Gastrocnemius medialis (tissue), 4 donors: Measurements from ENCODE around the gene XYLT1. TPM values are rescaled to one million over a fixed set of nuclear protein-coding genes. Genes with fewer than 3 reads are reported as not detected.

ENCODE experiments used
- ATAC-seq, 2 donors: fragments of 150-250 bp; one replicate each; pipeline ENCODE4 v1.9.1; 2016
- DNase-seq, 2 donors: peaks; one replicate each; pipeline ENCODE4 v3.0.0-alpha.2; 2019
- H3K27ac ChIP-seq, 4 donors: fragments of 200-600 bp; sonication (generic); 1 replicate in 1 of 4; 2 replicates in 3 of 4; pipeline ENCODE4 v1.5.1; 2016 to 2018; ENCODE audit warnings: mild to moderate bottlenecking in 2 of 4, moderate library complexity in 1 of 4
- H3K27me3 ChIP-seq, 3 donors: fragments of 200-600 bp; sonication (generic) in 2 of 3; 1 replicate in 1 of 3; 2 replicates in 2 of 3; pipeline versions ENCODE4 v1.5.1 to v1.6.0; 2016 to 2019; ENCODE audit warnings: mild to moderate bottlenecking in 1 of 3, moderate library complexity in 1 of 3
- H3K36me3 ChIP-seq, 2 donors: fragments of 200-600 bp; sonication (generic) in 1 of 2; one replicate each; pipeline ENCODE4 v1.5.1; 2017 to 2018
- H3K4me1 ChIP-seq, 2 donors: fragments of 200-600 bp; sonication (generic) in 1 of 2; one replicate each; pipeline ENCODE4 v1.5.1; 2016 to 2017; ENCODE audit warnings: mild to moderate bottlenecking in 2 of 2
- H3K4me3 ChIP-seq, 4 donors: fragments of 200-600 bp; sonication (generic) in 3 of 4; 1 replicate in 1 of 4; 2 replicates in 3 of 4; pipeline ENCODE4 v1.5.1; 2016 to 2019; ENCODE audit warnings: mild to moderate bottlenecking in 2 of 4
- H3K9me3 ChIP-seq, 3 donors: fragments of 200-600 bp; sonication (generic) in 2 of 3; 1 replicate in 1 of 3; 2 replicates in 2 of 3; pipeline ENCODE4 v1.5.1; 2016 to 2019
- CTCF ChIP-seq, 5 experiments: fragments of 450-650 bp in 3 of 5; fragments of 200-600 bp in 2 of 5; sonication (generic) in 2 of 5; IDR thresholded peaks in 4 of 5; conservative IDR thresholded peaks in 1 of 5; 1 replicate in 4 of 5; 2 replicates in 1 of 5; pipeline ENCODE4 v1.5.1; 2016 to 2019; ENCODE audit warnings: antibody characterized with exemption in 5 of 5, mild to moderate bottlenecking in 3 of 5, moderate library complexity in 3 of 5
- POLR2A ChIP-seq, 2 donors: fragments of 450-650 bp; IDR thresholded peaks; one replicate each; pipeline ENCODE4 v1.6.1; 2017; ENCODE audit warnings: antibody characterized with exemption in 2 of 2, mild to moderate bottlenecking in 2 of 2, moderate library complexity in 2 of 2
- in situ Hi-C, 4 donors: fragments of 200-750 bp; cut with MboI; loops; one replicate each; pipeline versions ENCODE4 v1.15.0 to v1.8.0; 2017; ENCODE audit warnings: low sequenced_read_pairs in 4 of 4
- intact Hi-C: fragments of 100-400 bp; cut with DNase I; formaldehyde crosslinking; loops from one replicate; pipeline ENCODE4 v1.15.1; 2023; ENCODE audit warnings: low total_unique reads
- total RNA-seq, 4 donors: library from RNA; depleted of rRNA; stranded (reverse); fragments of >200 nt; gene quantifications; one replicate each; pipeline versions ENCODE4 v1.1.0 to v1.2.3, GENCODE V29; 2016

XYLT1 gene
- total RNA-seq, 4 donors from 2014 or later, result 0.87 to 7.9 (median 1.4) TPM

GRCh38 chr16:17348042-17348783 lies 122.5 kb downstream of the XYLT1 start:
- intact Hi-C loops, result no loop called here
- H3K27ac ChIP-seq, result no peak overlapping the region

GRCh38 chr16:17347624-17348023 lies 123.1 kb downstream of the XYLT1 start:
- DNase-seq (no peak), ATAC-seq (no peak)
- no peaks in the 10 kb centered on the region for H3K27me3 ChIP-seq
- no peak for TF ChIP-seq CTCF (IDR thresholded peaks at IDR 0.05 in 4 of 5, conservative IDR thresholded peaks at IDR 0.05 in 1 of 5)
- TF ChIP-seq POLR2A (IDR thresholded peaks at IDR 0.05), result no peak
- H3K36me3 ChIP-seq, result no peaks in the 10 kb centered on the region
- H3K9me3 ChIP-seq, result no peaks in the 10 kb centered on the region
- in situ Hi-C loops, result no loop called here
- no peak overlapping the region for H3K4me3 ChIP-seq
- peaks cover 14 to 16% of the 10 kb centered on the region in 2 donors for H3K4me1 ChIP-seq
- intact Hi-C loops, result no loop called here
- no peak overlapping the region for H3K27ac ChIP-seq

More at GRCh38 chr16:17348042-17348783, 122.5 kb downstream of the XYLT1 start:
- DNase-seq (no peak), ATAC-seq (no peak)
- in situ Hi-C loops, result no loop called here
- H3K4me3 ChIP-seq, result no peak overlapping the region
- no peaks in the 10 kb centered on the region for H3K9me3 ChIP-seq
- H3K27me3 ChIP-seq, result no peaks in the 10 kb centered on the region
- H3K4me1 ChIP-seq, result peaks cover 14 to 16% of the 10 kb centered on the region in 2 donors
- no peaks in the 10 kb centered on the region for H3K36me3 ChIP-seq
- TF ChIP-seq POLR2A (IDR thresholded peaks at IDR 0.05) (no peak), CTCF (IDR thresholded peaks at IDR 0.05 in 4 of 5, conservative IDR thresholded peaks at IDR 0.05 in 1 of 5) (no peak)

GRCh38 chr16:17346621-17347569 lies 123.9 kb downstream of the XYLT1 start:
- H3K36me3 ChIP-seq, result no peaks in the 10 kb centered on the region
- no peak for TF ChIP-seq POLR2A (IDR thresholded peaks at IDR 0.05)
- no peak for TF ChIP-seq CTCF (IDR thresholded peaks at IDR 0.05 in 4 of 5, conservative IDR thresholded peaks at IDR 0.05 in 1 of 5)
- no peak for DNase-seq
- H3K4me1 ChIP-seq, result peaks cover 14 to 16% of the 10 kb centered on the region in 2 donors
- peak overlapping the region in 1 of 4 donors; percentile 9 for H3K27ac ChIP-seq
- H3K4me3 ChIP-seq, result no peak overlapping the region
- H3K9me3 ChIP-seq, result no peaks in the 10 kb centered on the region
- no peaks in the 10 kb centered on the region for H3K27me3 ChIP-seq
- intact Hi-C loops (no loop called here), in situ Hi-C loops (no loop called here)
- no peak for ATAC-seq

- no peaks in the 10 kb centered on the region for H3K36me3 ChIP-seq
- in situ Hi-C loops, result no loop called here
- H3K4me3 ChIP-seq, result no peak overlapping the region
- peak; percentile 39 to 71 for DNase-seq
- H3K9me3 ChIP-seq, result no peaks in the 10 kb centered on the region
- H3K4me1 ChIP-seq, result peaks cover 14 to 16% of the 10 kb centered on the region in 2 donors
- intact Hi-C loops, result no loop called here
- ATAC-seq, result peak; percentile 45 to 62
- H3K27me3 ChIP-seq, result no peaks in the 10 kb centered on the region
- TF ChIP-seq CTCF (IDR thresholded peaks at IDR 0.05 in 4 of 5, conservative IDR thresholded peaks at IDR 0.05 in 1 of 5), result no peak
- TF ChIP-seq POLR2A (IDR thresholded peaks at IDR 0.05), result no peak
- H3K27ac ChIP-seq, result no peak overlapping the region
Measured at GRCh38 chr16:17345043-17345442, 125.7 kb downstream of the XYLT1 start.
